NCI-H2029 (cell line): ENCODE measurements around the gene DHRS3.

Experiments used
- DNase-seq: peaks from one replicate; lab custom pipeline; 2025; lab: John Stamatoyannopoulos, UW

DHRS3 gene

GRCh38 chr1:12552951-12553921, 64.8 kb downstream of the DHRS3 start:
- DNase-seq: no peak

- no peak for DNase-seq
Measured at GRCh38 chr1:12552111-12552888, 65.7 kb downstream of the DHRS3 start.

DNA sequence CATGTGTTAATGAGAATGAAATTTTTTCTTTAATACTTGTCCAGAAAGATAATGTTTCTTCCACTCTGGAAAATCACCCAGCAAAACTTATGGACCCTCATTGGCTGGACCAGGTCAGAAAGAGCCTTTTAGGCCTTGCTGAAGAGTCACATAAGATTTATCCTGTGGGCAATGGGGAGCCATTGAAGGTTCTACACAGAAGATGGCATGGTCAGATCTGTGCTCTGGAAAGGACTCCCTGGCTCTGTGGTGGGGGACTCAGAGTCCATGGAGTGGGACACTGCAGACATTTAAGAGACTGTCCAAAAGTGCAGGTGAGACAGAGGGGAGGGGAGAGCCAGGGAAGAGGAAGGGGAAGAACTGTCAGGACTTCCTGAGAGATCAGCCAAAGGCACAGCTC, 66.4 kb downstream of the DHRS3 start:
- DNase-seq: no peak

GRCh38 chr1:12549460-12550349, 68.3 kb downstream of the DHRS3 start:
- peak; percentile 75 for DNase-seq

DNA sequence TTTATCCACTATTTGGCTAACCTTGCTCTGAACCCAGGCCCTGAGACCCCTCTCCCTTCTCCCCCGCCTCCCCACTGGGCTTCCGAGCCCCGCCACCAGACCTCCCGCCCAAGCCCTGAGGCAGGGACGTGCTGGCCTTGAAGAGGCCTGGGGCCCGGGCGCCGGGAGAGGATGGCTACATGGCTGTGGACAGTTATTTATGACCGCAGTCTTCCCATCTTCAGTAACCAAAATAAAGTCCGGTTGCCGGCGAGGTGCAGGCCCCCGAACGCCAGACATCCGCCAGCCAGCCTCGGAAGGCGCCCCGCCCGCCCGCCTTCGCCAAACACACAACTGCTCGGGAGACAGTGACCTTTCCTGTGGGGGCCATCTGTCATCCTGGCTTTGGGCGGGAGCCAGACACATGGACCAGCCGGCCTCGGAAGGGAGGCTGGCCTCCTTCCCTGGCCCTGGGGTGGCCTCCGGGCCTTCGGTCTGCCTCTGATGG, 69.0 kb downstream of the DHRS3 start:
- no peak for DNase-seq

GRCh38 chr1:12548279-12548972, 69.6 kb downstream of the DHRS3 start:
- no peak for DNase-seq

DNA sequence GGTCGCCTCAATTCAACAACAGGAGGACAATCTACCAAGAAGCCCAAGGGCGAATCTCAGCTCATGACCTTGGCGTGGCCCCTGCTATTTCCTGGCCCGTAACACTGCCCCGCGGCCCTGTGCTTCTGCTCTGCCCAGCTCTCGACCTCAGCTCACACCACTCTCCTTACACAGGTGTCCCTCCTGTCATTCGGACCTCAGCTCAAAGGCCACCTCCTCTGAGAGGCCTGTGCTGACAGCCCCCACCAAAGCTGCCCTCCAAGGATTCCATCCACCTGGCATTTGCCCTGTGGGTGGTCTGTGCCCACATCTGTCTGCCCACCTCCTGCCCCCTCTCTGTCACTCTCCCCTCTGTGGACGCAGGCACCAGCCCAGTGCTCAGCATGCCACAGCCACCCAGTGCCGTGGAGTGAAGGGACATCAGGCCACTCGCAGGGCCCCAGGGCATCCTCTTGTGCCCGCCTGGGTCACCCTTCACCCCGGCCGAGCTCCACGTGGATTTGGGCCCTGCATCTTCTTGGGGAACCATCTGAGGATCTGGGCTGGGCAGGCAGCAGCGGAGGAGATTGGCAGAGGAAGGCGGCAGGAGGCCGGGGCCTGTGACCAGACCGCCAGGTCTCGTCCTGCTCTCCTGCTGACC, 70.3 kb downstream of the DHRS3 start:
- no peak for DNase-seq

- DNase-seq: no peak
Measured at GRCh38 chr1:12546771-12547585, 71.0 kb downstream of the DHRS3 start.

DNA sequence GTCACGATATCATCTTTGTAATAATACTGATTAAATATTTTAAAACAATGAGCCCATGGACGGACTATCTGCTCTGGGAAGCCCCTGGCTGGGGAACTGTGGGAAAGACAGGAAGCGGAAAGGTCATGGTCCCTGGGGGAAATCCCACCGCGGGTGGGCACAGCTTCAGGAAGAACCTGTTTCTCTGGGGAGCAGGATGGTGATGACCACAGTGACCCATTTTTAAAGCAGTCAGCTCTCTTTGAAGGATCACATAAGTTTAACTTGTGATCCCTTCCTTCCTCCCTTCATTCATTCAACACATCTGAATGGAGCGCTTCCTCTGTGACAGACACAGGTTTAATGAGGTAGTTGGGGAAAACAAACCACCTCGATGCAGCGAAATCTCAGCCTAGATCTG, 73.0 kb downstream of the DHRS3 start:
- DNase-seq: no peak

GRCh38 chr1:12544357-12544756, 73.7 kb downstream of the DHRS3 start:
- no peak for DNase-seq

DNA sequence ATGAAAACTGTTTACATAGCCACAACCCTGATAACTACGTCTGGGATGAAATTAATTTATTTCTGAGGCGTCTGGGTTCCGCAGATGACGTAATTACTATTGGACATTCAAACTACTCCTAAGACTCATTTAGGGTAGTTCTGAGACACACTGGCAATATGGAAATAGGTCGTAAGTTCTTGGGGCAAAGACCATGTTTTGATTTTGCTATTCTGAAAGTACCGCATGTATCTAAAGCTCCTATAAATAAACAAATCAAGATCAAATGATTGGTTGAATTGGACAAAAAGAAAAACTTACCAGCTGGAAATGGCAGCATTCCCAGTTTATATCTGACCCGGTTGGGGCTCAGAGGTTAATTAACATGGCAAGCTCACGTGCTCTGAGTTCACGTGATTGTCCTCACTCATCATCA, 74.3 kb downstream of the DHRS3 start:
- DNase-seq: no peak

GRCh38 chr1:12542616-12543592, 75.1 kb downstream of the DHRS3 start:
- DNase-seq: no peak

DNA sequence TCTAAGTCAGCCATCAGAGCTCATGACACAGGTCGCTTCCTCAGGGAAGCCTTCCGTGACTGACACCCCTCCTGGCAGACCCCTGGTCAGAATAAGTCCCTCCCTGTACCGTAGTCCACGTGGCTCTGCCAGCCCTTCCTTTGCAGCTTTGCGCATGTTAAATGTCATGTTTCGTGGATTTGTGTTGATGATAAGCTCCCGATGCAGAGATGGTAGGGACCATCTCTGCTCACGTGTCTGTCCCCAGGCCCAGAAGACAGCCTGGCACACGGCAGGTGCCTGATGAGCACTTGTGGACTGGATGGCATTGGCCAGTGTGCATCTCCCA, 75.9 kb downstream of the DHRS3 start:
- no peak for DNase-seq

DNA sequence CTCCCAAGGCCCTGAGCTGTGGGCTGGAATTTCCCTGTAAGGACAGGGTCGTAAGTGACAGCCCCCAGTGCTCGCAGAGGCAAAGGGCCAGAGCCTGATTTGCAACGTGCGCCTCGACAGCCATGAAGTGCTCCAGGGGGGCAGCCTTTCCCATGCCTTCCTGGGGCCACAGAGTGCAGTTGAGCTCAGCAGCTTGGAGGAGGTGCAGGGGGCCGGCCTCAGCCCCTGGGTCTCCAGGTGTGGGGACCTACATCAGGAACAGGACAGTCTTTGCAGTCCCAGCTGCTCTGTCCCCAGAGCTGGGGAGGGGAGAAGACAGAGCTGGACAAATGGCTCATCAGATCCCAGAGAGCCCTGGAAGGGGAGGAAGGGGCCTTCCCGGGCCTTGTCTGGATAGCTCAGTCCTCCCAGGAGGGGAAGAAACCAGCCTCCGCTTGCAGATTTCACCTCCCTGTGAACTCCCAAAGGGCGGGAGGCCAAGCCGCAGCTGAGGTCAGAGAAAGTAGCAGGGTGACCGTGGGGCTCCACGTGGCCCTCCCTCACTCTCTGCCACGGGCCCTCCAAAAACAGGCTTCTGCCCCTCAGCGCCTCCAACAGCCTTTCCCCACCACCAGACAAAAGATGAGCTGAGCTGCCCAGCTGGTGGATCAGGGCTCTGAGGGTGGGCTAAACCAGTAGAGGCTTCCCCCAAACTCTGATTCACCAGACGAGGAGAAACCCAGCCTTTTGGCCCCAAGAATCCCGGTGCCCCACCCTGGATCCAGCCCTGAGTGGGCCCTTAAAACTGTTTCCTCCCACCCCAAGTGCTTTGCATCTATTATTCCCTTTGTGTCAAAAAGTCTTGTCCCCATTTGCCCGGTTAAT, 76.5 kb downstream of the DHRS3 start:
- no peak for DNase-seq

DNA sequence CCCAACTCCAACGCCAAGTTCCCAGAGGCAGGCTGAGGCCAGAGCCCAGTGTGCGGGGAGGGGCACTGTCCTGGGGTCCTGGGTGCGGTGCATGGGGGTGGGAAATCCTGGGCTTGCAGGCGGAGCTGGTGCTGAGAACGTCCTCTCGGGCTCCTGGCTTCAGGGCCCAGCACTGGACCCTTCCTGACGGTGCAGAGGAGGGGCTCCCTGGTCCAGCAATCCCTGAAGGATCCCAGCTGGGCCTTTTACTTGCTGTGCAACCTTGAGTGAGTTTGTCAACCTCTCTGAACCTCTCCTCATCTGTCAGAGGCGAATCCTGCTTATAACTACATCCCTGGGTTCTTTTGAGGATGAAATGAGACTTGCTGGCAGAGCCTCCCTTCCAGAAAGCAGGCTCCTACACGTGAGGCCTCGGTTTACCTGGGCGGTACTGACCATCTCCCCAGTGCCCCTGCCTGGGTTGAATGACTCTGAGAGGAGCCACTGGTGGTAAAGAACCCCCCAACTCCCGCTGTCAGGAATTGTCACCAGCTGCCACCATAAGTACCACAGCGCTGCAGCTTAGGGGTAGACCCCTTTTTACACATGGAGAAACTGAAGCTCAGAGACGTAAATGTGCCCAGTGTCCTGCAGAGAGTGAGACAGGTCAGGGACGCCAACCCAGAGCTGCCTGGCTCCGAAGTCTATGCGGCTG, 77.3 kb downstream of the DHRS3 start:
- DNase-seq: no peak

GRCh38 chr1:12539705-12540579, 78.1 kb downstream of the DHRS3 start:
- DNase-seq: no peak
